ENCODE measurements around the gene ASB15. TPM values are rescaled to one million over a fixed set of nuclear protein-coding genes. Genes with fewer than 3 reads are reported as not detected.

The ASB15 gene
- total RNA-seq, 4 donors from 2014 or later, result not detected

DNA sequence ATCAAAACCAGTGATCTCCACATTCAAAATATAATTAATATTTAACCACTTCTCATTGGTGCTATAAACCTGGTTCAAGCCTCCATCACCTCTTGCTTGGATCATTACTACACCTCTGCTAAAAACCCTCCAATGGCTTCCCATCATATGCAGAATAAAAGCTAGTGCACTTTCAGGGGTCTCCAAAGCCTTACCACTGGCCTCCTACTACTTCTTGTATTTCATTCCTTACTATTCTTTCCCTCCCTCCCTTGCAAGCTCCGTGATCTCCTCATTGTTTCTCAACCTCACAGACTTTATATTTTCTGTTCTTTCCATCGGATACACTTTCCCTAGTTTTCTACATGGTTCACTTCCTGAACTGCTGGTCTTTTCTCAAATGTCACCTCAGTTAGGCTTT, 85.5 kb downstream of the ASB15 start:
- no peak overlapping the region for H3K4me3 ChIP-seq
- H3K36me3 ChIP-seq, result peaks cover 0 to 63% (median 0%) of the 10 kb centered on the region in 3 donors
- TF ChIP-seq, protein P1, sequence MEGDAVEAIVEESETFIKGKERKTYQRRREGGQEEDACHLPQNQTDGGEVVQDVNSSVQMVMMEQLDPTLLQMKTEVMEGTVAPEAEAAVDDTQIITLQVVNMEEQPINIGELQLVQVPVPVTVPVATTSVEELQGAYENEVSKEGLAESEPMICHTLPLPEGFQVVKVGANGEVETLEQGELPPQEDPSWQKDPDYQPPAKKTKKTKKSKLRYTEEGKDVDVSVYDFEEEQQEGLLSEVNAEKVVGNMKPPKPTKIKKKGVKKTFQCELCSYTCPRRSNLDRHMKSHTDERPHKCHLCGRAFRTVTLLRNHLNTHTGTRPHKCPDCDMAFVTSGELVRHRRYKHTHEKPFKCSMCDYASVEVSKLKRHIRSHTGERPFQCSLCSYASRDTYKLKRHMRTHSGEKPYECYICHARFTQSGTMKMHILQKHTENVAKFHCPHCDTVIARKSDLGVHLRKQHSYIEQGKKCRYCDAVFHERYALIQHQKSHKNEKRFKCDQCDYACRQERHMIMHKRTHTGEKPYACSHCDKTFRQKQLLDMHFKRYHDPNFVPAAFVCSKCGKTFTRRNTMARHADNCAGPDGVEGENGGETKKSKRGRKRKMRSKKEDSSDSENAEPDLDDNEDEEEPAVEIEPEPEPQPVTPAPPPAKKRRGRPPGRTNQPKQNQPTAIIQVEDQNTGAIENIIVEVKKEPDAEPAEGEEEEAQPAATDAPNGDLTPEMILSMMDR (IDR thresholded peaks at IDR 0.05), result no peak
- TF ChIP-seq POLR2A (IDR thresholded peaks at IDR 0.05) (no peak), EP300 (IDR thresholded peaks at IDR 0.05) (no peak)
- peaks cover 0 to 10% (median 0%) of the 10 kb centered on the region in 4 donors for H3K4me1 ChIP-seq
- no peaks in the 10 kb centered on the region for H3K27me3 ChIP-seq
- DNase-seq (ENCODE audit: low spot score in 2 of 2), result no peak
- H3K27ac ChIP-seq, result no peak overlapping the region
- no peaks in the 10 kb centered on the region for H3K9me3 ChIP-seq
- WGBS, 2 donors, result 95 to 96% methylated on average over 2 of the region's 2 CpGs

DNA sequence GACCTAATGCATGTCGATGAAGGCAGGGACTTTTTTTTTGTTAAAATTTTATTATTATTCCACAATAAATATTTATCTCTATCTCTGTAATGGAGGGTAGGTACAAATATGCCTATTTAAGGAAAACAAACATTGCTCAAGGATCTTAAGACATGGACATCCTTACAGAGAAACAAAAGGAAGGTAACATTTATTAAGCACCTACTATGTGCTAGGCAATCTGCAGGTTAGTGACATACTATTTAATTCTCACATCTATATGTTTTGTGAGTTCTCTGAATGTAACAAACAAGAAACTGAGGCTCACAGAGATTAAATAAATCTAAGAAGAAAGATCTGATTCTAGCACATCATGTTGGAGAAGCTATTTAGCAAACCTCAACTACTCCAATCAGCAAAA, 86.1 kb downstream of the ASB15 start:
- Histone ChIP-seq H3K27me3 (no peaks in the 10 kb centered on the region), H3K36me3 (peaks cover 0 to 68% (median 5%) of the 10 kb centered on the region in 3 donors), H3K4me1 (peaks cover 0 to 5% (median 0%) of the 10 kb centered on the region in 4 donors), H3K4me3 (no peak overlapping the region), H3K9me3 (no peaks in the 10 kb centered on the region), H3K27ac (no peak overlapping the region)
- TF ChIP-seq, protein P1 (IDR thresholded peaks at IDR 0.05), result no peak
- no peak for TF ChIP-seq POLR2A (IDR thresholded peaks at IDR 0.05)
- TF ChIP-seq EP300 (IDR thresholded peaks at IDR 0.05), result no peak
- 93 to 97% methylated on average over 1 of the region's 1 CpG for WGBS, 2 donors
- DNase-seq (ENCODE audit: low spot score in 2 of 2), result no peak

Other genes with a start within 250 kb of the ASB15 start
- 1 to 10 TPM; 1.8 to 5.4 (median 2.8) TPM for gene IQUB, start 67.2 kb upstream of the ASB15 start, total RNA-seq
- gene NDUFA5, start 44.0 kb upstream of the ASB15 start, total RNA-seq, result 10 to 100 TPM; 22.5 to 56.6 (median 33.5) TPM
- not detected for gene LMOD2, start 54.0 kb downstream of the ASB15 start, total RNA-seq
- gene WASL, start 147.2 kb downstream of the ASB15 start, total RNA-seq, result 10 to 100 TPM; 32.6 to 40.0 (median 37.3) TPM
- not detected for gene HYAL4, start 243.3 kb downstream of the ASB15 start, total RNA-seq